GM12892 (cell line): ENCODE measurements around the gene SLIT3.

ENCODE experiments used
- POLR2A ChIP-seq: IDR thresholded peaks from 2 replicates; pipeline ENCODE4 v1.6.1; 2011; ENCODE audit warnings: low read depth, low read length, control low read depth
- POLR2AphosphoS5 ChIP-seq: IDR thresholded peaks from 2 replicates; pipeline ENCODE4 v1.6.1; 2011; ENCODE audit warnings: low read depth, low read length, control low read depth

DNA sequence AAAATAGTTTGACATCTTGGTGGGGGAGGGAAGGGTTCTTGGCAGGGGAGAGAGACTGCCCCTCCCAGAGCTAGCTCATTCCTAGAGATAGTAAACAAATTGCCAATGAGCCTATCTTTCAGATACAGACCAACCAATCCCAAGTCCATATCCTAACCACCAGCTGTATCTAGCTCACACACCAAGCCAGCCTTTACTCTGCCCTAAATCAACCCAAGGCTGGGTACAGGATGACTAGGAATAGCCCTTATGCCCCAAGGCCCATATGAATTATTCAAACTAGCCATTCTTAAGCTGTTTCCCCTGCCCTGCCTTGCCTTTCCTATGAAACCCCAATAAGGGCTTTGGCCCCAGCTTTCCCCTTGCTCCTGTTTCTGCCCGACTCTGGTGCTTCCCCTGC is 440.4 kb downstream of the SLIT3 start:
- TF ChIP-seq POLR2A (no peak), POLR2AphosphoS5 (no peak)
